HG03520 (cell line): ENCODE results near the gene OR6C74.

Experiments
- ATAC-seq: cut with Tn5 transposase; IDR thresholded peaks from one replicate; pipeline ENCODE4 v1.9.1; 2021; ENCODE audit warnings: mild to moderate bottlenecking, moderate library complexity; ENCODE audit not compliant: unreplicated experiment

The OR6C74 gene

DNA sequence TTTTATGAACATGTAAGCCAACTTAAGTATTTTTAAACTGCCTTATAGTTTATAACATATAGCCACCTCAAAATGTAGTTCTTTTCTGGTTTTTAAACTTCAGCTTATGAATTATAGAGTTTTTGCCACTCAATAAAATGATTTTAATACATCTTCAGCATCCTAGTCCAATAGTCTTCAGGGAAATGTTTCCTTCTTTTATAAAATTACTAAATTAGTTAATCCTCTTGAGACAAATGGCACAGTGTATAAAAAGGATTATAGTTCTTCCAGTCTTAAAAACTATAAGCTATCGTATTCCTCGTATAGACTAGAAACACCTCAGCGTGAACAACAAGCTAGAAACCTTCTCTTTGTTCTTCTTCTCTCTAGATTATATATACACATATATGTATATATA, at the start of gene OR6C74:
Gene OR6C74, plus strand, starts transcription at position 301 of the 400 bp plus-strand sequence. CDS start 2,679 bp downstream, outside the sequence.
- ATAC-seq = no peak

DNA sequence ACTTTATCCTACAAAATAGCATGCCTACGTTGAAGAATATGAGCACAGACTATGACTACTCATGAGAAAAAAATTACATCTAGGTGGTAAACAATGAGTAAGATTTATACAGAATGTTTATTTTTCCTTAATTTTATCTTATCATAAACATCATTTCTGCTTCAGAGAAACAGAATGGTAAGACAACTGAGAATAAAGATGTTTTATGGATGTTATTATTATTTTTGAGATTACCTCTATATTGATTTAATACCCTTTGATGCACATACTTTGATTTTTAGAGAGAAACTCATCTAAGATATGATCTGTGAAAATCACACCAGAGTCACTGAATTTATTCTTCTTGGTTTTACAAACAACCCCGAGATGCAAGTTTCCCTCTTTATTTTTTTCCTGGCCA, 23.7 kb upstream of the OR6C74 start, which contains the start of gene OR10A7:
Gene OR10A7, plus strand, starts transcription at position 301 of the 400 bp plus-strand sequence. Its CDS starts 0 bp downstream, at position 301.
- ATAC-seq = no peak

DNA sequence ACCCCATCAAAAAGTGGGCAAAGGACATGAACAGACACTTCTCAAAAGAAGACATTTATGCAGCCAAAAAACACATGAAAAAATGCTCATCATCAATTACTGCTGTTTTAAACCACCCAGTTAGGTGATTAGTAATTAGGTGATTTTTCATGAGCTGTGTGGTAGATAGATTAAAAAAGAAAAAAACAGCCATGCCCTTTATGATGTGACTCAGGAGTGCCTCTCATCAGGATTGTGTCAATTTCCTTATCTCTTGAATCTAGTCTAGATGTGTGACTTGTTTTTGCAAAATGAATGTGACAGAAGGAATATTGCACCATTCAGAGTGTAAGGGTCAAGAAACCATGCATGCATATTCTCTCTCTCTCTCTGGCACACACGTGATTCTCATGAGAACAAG, 17.9 kb upstream of the OR6C74 start:
- no peak for ATAC-seq

DNA sequence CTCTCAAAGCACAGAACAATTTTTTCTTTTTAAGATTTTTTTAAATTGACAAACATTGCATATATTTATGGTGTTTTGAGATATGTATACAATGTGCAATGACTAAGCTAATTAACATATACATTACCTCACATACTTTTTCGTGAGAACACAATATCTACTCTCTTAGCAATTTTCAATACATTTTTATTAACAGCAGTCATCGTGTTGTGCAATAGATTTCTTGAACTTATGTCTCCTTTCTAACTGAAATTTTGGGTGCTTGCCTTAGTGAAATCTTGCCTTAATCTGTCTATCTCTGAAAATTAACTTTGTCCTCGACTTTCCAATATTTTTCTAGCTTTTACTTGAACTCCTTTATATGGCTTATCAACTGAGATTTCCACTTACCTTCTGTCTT, 16.8 kb upstream of the OR6C74 start:
- no peak for ATAC-seq

DNA sequence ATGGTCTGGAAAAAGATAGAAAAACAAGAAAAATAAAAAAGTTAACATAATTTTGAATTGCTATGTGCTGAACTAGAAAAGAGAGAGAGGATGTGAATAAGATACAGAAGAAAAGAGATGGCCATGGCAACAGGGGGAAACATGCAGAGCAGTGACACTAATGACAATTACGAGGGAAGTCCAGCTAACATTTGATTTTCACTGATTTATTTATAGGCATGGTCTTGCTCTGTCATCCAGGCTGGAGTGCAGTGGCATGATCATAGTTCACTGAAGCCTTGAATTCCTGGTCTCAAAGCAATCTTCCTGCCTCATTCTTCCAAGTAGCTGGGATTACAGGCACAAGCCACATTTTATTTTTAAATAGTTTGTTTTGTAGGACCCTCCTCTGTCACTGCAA, 1.8 kb downstream of the OR6C74 start:
- no peak for ATAC-seq

DNA sequence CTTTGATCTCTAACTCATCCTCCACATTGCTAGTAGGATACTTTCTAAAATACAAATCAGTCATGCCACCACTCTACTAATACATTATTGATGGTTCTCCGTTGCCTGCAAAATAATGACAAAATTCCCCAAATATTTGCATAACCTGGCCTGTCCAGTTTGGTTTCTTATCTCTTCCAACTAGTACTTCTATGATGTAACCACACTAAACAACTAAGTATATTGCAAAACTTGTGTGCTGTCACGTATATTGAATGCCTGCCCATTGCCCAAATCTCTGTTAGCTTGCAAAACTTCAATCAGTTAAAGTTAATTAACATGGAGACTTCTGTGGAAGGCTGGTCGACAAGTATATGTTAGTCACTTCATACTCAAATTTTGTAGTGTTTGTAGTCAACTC, 6.5 kb downstream of the OR6C74 start:
- no peak for ATAC-seq

DNA sequence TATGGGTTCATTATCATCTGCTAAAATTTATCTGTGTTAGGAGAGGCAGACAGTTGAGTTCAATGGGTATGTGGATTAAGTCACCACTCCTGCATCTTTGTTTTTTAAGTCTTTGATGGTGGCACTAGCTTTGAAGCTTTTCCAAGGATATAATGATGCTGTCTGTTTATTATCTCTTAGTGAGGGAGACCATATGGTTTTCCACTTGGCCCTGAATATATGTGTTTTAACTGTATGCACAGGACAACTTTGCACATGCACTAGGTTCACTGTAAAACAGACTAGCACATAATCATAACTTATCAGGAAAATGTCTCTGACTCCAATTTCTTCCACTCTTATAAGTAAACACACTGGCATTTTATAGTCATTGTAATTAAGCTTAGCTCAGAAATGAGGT, 8.9 kb downstream of the OR6C74 start:
- ATAC-seq = no peak

DNA sequence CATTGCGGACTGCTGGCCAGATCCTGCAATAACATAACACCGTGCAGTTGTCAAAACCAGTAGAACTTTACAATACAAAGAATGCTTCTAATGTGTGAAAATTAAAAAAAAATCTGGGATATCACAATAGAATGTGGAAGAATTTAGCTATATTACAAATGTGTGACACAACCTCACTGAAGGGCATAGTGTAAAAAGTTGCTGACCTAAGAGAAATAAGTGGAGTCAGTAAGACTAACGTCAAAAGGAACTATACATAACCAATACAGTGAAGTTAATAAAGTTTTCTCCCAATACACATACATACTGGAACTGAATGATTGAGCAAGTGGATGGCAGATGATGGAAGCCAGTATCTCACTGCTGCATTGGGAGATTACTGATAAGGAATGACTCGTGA, 12.4 kb downstream of the OR6C74 start:
- no peak for ATAC-seq

DNA sequence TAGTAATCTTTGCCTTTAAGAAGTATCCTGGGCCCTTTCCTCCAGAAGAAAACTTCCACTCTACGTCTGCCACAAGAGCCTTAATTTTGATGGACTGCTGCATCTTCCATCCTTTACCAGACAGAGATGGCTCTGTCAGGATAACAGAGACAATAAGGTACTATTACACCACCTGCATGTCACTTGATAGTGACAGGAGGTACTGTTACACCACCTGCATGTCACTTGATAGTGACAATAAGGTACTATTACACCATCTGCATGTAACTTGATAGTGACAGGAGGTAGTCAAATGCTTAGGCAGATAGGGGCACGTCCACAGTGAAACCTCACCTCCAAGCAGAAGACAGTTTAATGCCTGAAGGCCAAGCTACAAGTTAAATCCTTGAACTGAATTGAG, 13.9 kb downstream of the OR6C74 start:
- no peak for ATAC-seq

DNA sequence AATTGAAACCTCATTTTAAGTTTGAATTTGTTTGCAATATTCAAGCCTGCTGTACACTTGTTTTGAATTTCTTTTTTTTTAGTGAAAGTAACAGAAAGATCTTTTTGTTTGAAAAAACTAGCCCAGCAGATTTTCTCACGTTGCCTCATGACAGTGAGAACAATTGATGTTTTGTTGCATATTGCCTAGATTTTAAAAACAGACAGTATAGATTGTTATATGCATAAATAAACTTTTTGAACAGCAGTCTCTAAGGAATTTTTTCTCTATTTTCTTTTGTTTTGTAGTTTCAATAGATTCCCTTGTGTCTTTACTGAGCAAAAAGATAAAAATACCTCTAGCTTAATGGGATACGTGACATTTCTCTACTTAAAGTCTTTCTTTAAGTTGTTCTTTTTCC, 36.6 kb downstream of the OR6C74 start:
- ATAC-seq = no peak

DNA sequence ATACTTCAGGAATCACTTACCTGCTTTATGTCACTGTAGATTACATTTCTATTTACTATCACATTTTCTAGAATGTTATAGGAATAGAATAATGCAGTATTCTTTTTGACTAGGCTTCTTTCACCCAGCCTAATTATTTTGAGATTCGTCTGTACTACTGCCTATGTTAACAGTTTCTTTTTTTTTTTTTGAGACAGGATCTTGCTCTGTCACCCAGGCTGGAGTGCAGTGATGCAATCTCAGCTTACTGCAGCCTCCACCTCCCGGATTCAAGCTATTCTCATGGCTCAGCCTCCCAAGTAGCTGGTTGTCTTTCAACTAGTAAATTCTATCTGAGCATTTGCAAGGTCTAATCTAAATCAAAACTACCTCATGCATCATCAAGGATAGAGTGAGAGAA, 45.6 kb downstream of the OR6C74 start:
- ATAC-seq = no peak
